ENCODE measurements around the gene YARS1. TPM values are rescaled to one million over a fixed set of nuclear protein-coding genes. Genes with fewer than 3 reads are reported as not detected.

The YARS1 gene
- polyA plus RNA-seq, 2 of the 4 experiments (the other 2 are of a cell fraction), result 92.5 to 103 TPM

GRCh38 chr1:32773018-32773763 lies 44.0 kb downstream of the YARS1 start (continued):
- TF ChIP-seq PHF8 (IDR thresholded peaks at IDR 0.05; ENCODE audit: borderline replicate concordance, low read depth), result no peak
- TF ChIP-seq SMC3 (IDR thresholded peaks at IDR 0.05), result peak; percentile 93
- TF ChIP-seq MAX (IDR thresholded peaks at IDR 0.05), result no peak
- TF ChIP-seq HOXA7 (CRISPR knock-in tag; IDR thresholded peaks at IDR 0.05), result no peak
- no peak for TF ChIP-seq KDM1A (IDR thresholded peaks at IDR 0.05; ENCODE audit: low read depth)
- TF ChIP-seq NPAS2 (CRISPR knock-in tag; IDR thresholded peaks at IDR 0.05; ENCODE audit: borderline replicate concordance), result no peak
- TF ChIP-seq MAFK (IDR thresholded peaks at IDR 0.05; ENCODE audit: partially characterized antibody), result no peak
- TF ChIP-seq CBX2 (IDR thresholded peaks at IDR 0.05; ENCODE audit: borderline replicate concordance, low read depth), result no peak
- TF ChIP-seq PBX3 (IDR thresholded peaks at IDR 0.05), result no peak
- TF ChIP-seq TP53 (CRISPR knock-in tag; IDR thresholded peaks at IDR 0.05), result no peak
- TF ChIP-seq CHD2 (IDR thresholded peaks at IDR 0.05; ENCODE audit: low read length, partially characterized antibody), result no peak
- 0 out of 2 replicates have a peak, but pooled peaks have one; percentile 14 for TF ChIP-seq GATA3 (IDR thresholded peaks at IDR 0.05; ENCODE audit: borderline replicate concordance)
- TF ChIP-seq HOXB13 (CRISPR knock-in tag; IDR thresholded peaks at IDR 0.05; ENCODE audit: low read depth), result no peak
- TF ChIP-seq EP300 (IDR thresholded peaks at IDR 0.05), result no peak
- TF ChIP-seq RCOR1 (IDR thresholded peaks at IDR 0.05; ENCODE audit: low read depth, low read length), result no peak
- no peak for TF ChIP-seq ZNF302 (CRISPR knock-in tag; IDR thresholded peaks at IDR 0.05)

- Histone ChIP-seq H3K9me3 (no peaks in the 10 kb centered on the region), H3K27ac (peak overlapping the region; percentile 28 to 99; a peak in 4 of 6 replicates), H3K4me1 (peaks cover 88% of the 10 kb centered on the region), H3K4me2 (0 out of 3 replicates have a peak overlapping the region, but pooled peaks have one; percentile 5), H3K4me3 (no peak overlapping the region)
- FAIRE-seq (no peak), DNase-seq (ENCODE audit: low read depth in 1 of 2, low spot score in 1 of 2) (no peak), ATAC-seq (peak in 1 of 2 experiments; percentile 26; a peak in 3 of 6 replicates)
- 94% methylated on average over 5 of the region's 10 CpGs for WGBS (ENCODE audit: missing lambda C conversion rate)
- no peak for TF ChIP-seq BHLHE40 (IDR thresholded peaks at IDR 0.05; ENCODE audit: low read depth, low read length)
- no peak for TF ChIP-seq HEYL (CRISPR knock-in tag; IDR thresholded peaks at IDR 0.05)
- TF ChIP-seq MAZ (IDR thresholded peaks at IDR 0.05; ENCODE audit: borderline replicate concordance, low read depth, low read length), result no peak
- TF ChIP-seq EHMT2 (IDR thresholded peaks at IDR 0.05; ENCODE audit: low read depth), result no peak
- TF ChIP-seq JUN (IDR thresholded peaks at IDR 0.05), result no peak
- no peak for TF ChIP-seq SMC3 (IDR thresholded peaks at IDR 0.05)
- TF ChIP-seq REST (IDR thresholded peaks at IDR 0.05), result no peak
- TF ChIP-seq HOXB13 (CRISPR knock-in tag; IDR thresholded peaks at IDR 0.05; ENCODE audit: low read depth), result no peak
- POLR2A ChIA-PET, result interaction anchor here (0.6 to 1.6 kb wide), 3 partner anchors 60 to 193 kb away, joined by 3 to 9 read pairs (median 6); partner anchors contain the start of gene RBBP4
- CTCF ChIA-PET, result interaction anchor here (0.8 to 17.1 kb wide), 26 partner anchors 10 to 372 kb away, joined by 3 to 383 read pairs (median 8); partner anchors contain the start of gene SYNC
Observed at GRCh38 chr1:32772281-32773017, 44.7 kb downstream of the YARS1 start.

All from A549 (cell line).